Measurements from ENCODE around the gene GP9. TPM values are rescaled to one million over a fixed set of nuclear protein-coding genes. Genes with fewer than 3 reads are reported as not detected.
"Not testable (repeated sequence)": the region's sequence is repeated elsewhere in the genome, so short reads cannot be mapped to it uniquely, and the experiment has no call there.

Gene GP9
- total and polyA plus RNA-seq, 2 experiments from 2014 or later = not detected

GRCh38 chr3:129106320-129106719 is 45.7 kb downstream of the GP9 start:
- Histone ChIP-seq H3K27me3 (no peaks in the 10 kb centered on the region), H3K27ac (no peak overlapping the region), H3K4me3 (no peak overlapping the region), H3K4me1 (ENCODE audit: insufficient read depth) (no peaks in the 10 kb centered on the region), H3K9me3 (ENCODE audit: low read depth) (no peaks in the 10 kb centered on the region), H3K36me3 (replicated peaks; ENCODE audit: insufficient read depth, low read depth) (no peaks in the 10 kb centered on the region), H3K9me2 (replicated peaks; ENCODE audit: insufficient read depth) (no peaks in the 10 kb centered on the region), H2AFZ (no peak overlapping the region), H4K20me1 (ENCODE audit: insufficient read depth, poor library complexity, severe bottlenecking) (peaks cover 44% of the 10 kb centered on the region), H3K4me2 (no peak overlapping the region), H3K79me2 (peaks cover 74% of the 10 kb centered on the region)
- 94% methylated on average over 5 of the region's 5 CpGs for WGBS (ENCODE audit: low lambda C conversion rate, missing lambda C conversion rate)
- DNase-seq (ENCODE audit: low spot score) = no peak
- TF ChIP-seq EZH2phosphoT487 (IDR thresholded peaks at IDR 0.05; ENCODE audit: low read depth, severe bottlenecking, unreplicated experiment) (no peak), CTCF (IDR thresholded peaks at IDR 0.05; ENCODE audit: poor library complexity) (no peak), EZH2 (IDR thresholded peaks at IDR 0.05; ENCODE audit: borderline replicate concordance) (no peak)

GRCh38 chr3:129106866-129107565 is 46.4 kb downstream of the GP9 start:
- H3K4me3 ChIP-seq = no peak overlapping the region
- H2AFZ ChIP-seq = no peak overlapping the region
- 90% methylated on average over 19 of the region's 19 CpGs for WGBS (ENCODE audit: low lambda C conversion rate, missing lambda C conversion rate)
- peaks cover 37% of the 10 kb centered on the region for H4K20me1 ChIP-seq (ENCODE audit: insufficient read depth, poor library complexity, severe bottlenecking)
- H3K4me2 ChIP-seq = no peak overlapping the region
- H3K4me1 ChIP-seq (ENCODE audit: insufficient read depth) = no peaks in the 10 kb centered on the region
- no peaks in the 10 kb centered on the region for H3K27me3 ChIP-seq
- no peak for DNase-seq (ENCODE audit: low spot score)
- no peak for TF ChIP-seq EZH2phosphoT487 (IDR thresholded peaks at IDR 0.05; ENCODE audit: low read depth, severe bottlenecking, unreplicated experiment)
- TF ChIP-seq EZH2 (IDR thresholded peaks at IDR 0.05; ENCODE audit: borderline replicate concordance) = no peak
- no peak for TF ChIP-seq CTCF (IDR thresholded peaks at IDR 0.05; ENCODE audit: poor library complexity)
- H3K79me2 ChIP-seq = peaks cover 75% of the 10 kb centered on the region
- H3K9me2 ChIP-seq (replicated peaks; ENCODE audit: insufficient read depth) = no peaks in the 10 kb centered on the region
- H3K9me3 ChIP-seq (ENCODE audit: low read depth) = no peaks in the 10 kb centered on the region
- H3K27ac ChIP-seq = no peak overlapping the region
- no peaks in the 10 kb centered on the region for H3K36me3 ChIP-seq (replicated peaks; ENCODE audit: insufficient read depth, low read depth)

GRCh38 chr3:129107793-129108192 is 47.2 kb downstream of the GP9 start:
- Histone ChIP-seq H3K9me2 (replicated peaks; ENCODE audit: insufficient read depth) (no peaks in the 10 kb centered on the region), H3K79me2 (peaks cover 80% of the 10 kb centered on the region), H3K4me1 (ENCODE audit: insufficient read depth) (no peaks in the 10 kb centered on the region), H3K9me3 (ENCODE audit: low read depth) (no peaks in the 10 kb centered on the region), H4K20me1 (ENCODE audit: insufficient read depth, poor library complexity, severe bottlenecking) (peaks cover 37% of the 10 kb centered on the region), H3K27ac (no peak overlapping the region), H3K4me2 (no peak overlapping the region), H3K27me3 (no peaks in the 10 kb centered on the region), H3K36me3 (replicated peaks; ENCODE audit: insufficient read depth, low read depth) (no peaks in the 10 kb centered on the region), H3K4me3 (no peak overlapping the region), H2AFZ (no peak overlapping the region)
- DNase-seq (ENCODE audit: low spot score) = no peak
- WGBS (ENCODE audit: low lambda C conversion rate, missing lambda C conversion rate) = 91% methylated on average over 8 of the region's 8 CpGs
- TF ChIP-seq EZH2 (IDR thresholded peaks at IDR 0.05; ENCODE audit: borderline replicate concordance) (no peak), CTCF (IDR thresholded peaks at IDR 0.05; ENCODE audit: poor library complexity) (no peak), EZH2phosphoT487 (IDR thresholded peaks at IDR 0.05; ENCODE audit: low read depth, severe bottlenecking, unreplicated experiment) (no peak)

GRCh38 chr3:129111076-129111780 is 50.6 kb downstream of the GP9 start:
- Histone ChIP-seq H3K79me2 (peaks cover 81% of the 10 kb centered on the region), H4K20me1 (ENCODE audit: insufficient read depth, poor library complexity, severe bottlenecking) (peaks cover 34% of the 10 kb centered on the region)
- H3K4me2 ChIP-seq; H3K27me3 ChIP-seq; H2AFZ ChIP-seq; H3K4me1 ChIP-seq (ENCODE audit: insufficient read depth); H3K27ac ChIP-seq; H3K9me2 ChIP-seq (replicated peaks; ENCODE audit: insufficient read depth); H3K36me3 ChIP-seq (replicated peaks; ENCODE audit: insufficient read depth, low read depth); H3K9me3 ChIP-seq (ENCODE audit: low read depth); DNase-seq (ENCODE audit: low spot score); H3K4me3 ChIP-seq: not testable (repeated sequence)
- 96% methylated on average over 10 of the region's 10 CpGs for WGBS (ENCODE audit: low lambda C conversion rate, missing lambda C conversion rate)
